ENCODE measurements around the gene MCRIP2. TPM values are rescaled to one million over a fixed set of nuclear protein-coding genes. Genes with fewer than 3 reads are reported as not detected.

Gene MCRIP2
- total RNA-seq, 3 donors from 2014 or later, result 76.3 to 116 (median 100) TPM

GRCh38 chr16:609316-609715 lies 32.3 kb upstream of the MCRIP2 start:
- TF ChIP-seq CTCF (IDR thresholded peaks at IDR 0.05), result no peak

DNA sequence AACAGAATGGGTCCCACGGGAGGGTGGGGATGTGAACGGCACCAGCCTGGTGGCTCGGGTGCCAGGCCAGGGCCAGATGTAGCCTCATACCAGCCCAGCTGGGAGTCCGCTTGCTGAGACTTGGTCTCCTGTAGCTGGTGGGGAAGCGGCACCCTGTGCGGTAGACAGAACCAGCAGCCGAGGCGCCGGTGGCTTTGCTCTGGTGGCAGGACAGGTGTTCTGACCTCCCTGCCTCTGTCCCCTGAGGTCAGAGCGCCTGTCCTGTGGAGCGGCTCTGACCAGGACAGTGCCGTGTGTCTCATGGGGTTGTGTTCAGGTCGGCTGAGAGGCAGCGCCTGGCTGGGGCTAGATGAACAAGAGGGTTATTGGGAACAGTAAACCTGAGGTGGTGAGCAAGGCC lies 31.6 kb upstream of the MCRIP2 start:
- H3K4me3 ChIP-seq, result no peak overlapping the region
- TF ChIP-seq CTCF (IDR thresholded peaks at IDR 0.05), result no peak
- no peaks in the 10 kb centered on the region for H3K9me3 ChIP-seq
- no peaks in the 10 kb centered on the region for H3K36me3 ChIP-seq (ENCODE audit: low read depth)
- DNase-seq, result no peak
- H3K4me1 ChIP-seq (ENCODE audit: low read depth), result peaks cover 11% of the 10 kb centered on the region
- ATAC-seq, result peak; percentile 41
- intact Hi-C loops (cut with DNase I, micrococcal nuclease), result no loop called here

More at GRCh38 chr16:609316-609715, 32.3 kb upstream of the MCRIP2 start:
- DNase-seq (no peak), ATAC-seq (no peak)
- no peak overlapping the region for H3K4me3 ChIP-seq
- peaks cover 11% of the 10 kb centered on the region for H3K4me1 ChIP-seq (ENCODE audit: low read depth)
- intact Hi-C loops (cut with DNase I, micrococcal nuclease), result no loop called here
- no peaks in the 10 kb centered on the region for H3K9me3 ChIP-seq
- H3K36me3 ChIP-seq (ENCODE audit: low read depth), result no peaks in the 10 kb centered on the region

DNA sequence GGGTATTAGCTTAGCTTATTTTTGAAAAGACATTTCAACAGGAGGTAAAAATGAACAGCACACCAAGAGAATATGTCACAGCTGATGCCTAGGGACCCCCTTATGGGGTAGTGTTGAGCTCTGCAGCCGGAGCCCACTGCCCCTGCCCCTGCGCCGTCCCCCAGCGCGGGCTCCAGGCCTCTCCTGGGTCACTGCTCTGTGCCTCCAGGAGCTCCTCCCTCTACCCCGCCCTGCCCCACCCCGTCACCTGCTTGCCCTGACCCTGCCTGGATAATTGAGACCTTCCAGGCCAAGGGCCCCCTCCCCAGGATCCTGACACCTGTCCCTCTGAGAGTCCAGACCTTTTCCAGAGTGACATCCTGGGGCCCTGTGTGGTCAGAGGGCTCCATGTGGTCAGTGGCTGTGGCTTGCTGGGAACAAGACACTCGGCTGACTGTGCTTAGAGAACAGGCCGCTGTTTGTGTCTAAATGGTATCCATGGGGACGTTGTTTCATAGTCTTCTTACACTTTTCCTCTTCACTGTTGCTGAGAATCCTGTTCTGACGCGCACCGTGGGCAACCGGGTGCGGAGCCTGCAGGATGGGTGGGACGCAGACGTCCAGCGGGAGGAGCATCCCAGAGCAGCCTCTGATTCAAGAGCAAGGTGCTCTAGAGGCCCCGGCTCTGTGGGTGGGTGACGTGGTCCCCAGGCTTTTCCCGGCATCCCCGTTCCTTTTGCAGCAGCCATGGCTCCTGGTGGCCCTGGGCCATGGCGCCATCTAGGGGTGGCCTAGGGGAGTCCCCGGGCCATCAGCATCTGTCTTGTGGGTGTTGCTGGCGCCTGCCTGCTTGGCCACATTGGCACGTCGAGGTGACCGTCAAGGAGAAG lies 30.9 kb upstream of the MCRIP2 start:
- TF ChIP-seq CTCF (IDR thresholded peaks at IDR 0.05), result peak; percentile 80
- H3K9me3 ChIP-seq, result no peaks in the 10 kb centered on the region
- no peaks in the 10 kb centered on the region for H3K36me3 ChIP-seq (ENCODE audit: low read depth)
- H3K4me3 ChIP-seq, result no peak overlapping the region
- intact Hi-C loops (cut with DNase I, micrococcal nuclease), result no loop called here
- peaks cover 11% of the 10 kb centered on the region for H3K4me1 ChIP-seq (ENCODE audit: low read depth)
- DNase-seq (peak; percentile 66 to 81 (median 78)), ATAC-seq (peak; percentile 90)

DNA sequence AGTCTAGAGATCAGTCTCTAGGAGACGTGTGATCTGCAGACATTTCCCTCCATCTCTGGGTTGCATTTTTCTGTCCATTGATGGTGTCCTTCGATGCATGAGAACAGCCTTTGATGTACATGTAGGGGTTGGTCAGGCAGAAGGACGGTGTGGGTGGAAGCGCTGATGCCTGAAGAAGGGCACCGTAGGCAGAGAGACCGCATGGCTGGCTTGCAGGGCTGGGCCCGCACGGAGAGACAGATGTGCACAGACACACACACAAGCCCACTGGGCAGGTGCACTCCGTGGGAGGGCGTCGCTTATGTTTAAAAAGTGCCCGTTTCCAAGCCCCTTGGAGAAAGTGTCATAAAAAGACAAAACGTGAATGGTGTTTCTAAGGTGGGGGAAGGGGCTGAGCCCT lies 26.5 kb upstream of the MCRIP2 start:
- no peak for TF ChIP-seq CTCF (IDR thresholded peaks at IDR 0.05)
- Histone ChIP-seq H3K36me3 (ENCODE audit: low read depth) (no peaks in the 10 kb centered on the region), H3K4me3 (no peak overlapping the region), H3K4me1 (ENCODE audit: low read depth) (peaks cover 14% of the 10 kb centered on the region), H3K9me3 (no peaks in the 10 kb centered on the region)
- intact Hi-C loops (cut with DNase I, micrococcal nuclease), result no loop called here
- ATAC-seq (no peak), DNase-seq (no peak)

DNA sequence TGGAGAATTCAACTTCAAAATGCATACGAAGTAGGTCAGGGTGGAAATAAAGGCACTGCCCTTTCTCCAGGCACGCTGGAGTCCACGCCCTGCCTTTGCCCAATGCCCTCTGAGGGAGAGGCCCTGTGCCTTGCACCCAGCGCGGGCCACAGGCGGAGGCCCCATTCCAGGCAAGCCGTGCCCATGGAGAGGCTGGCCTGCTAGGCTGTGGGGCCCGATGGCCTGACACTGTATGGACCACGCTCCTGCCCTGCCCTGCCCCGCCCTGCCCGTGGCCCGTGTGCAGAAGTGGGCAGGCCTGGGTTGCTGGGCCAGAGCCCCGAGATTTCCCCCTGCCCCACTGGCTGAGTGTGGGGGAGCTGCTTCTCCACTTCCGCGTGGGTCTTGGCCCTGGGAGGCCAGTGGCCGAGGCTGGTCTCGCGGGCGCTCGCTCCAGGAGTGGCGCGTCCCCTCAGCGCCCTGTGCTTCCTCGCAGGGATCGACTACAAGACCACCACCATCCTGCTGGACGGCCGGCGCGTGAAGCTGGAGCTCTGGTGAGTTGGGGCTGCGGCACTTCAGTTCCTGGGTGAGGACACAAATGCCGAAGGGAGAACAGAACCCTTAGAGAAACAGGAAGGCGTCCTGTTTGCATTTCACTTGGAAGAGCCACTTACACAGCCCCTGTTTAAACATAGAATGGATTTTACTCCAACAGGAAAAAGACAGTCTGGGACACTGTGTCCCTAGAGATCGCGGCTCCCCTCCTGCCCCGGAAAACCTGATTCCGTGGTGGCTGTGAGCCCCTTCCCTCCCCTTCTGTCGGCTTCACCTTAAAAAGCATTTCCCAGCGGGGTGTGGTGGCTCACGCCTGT lies 24.7 kb upstream of the MCRIP2 start:
- DNase-seq (peak; percentile 58 to 79 (median 73)), ATAC-seq (peak; percentile 95)
- intact Hi-C loops (cut with DNase I, micrococcal nuclease), result no loop called here
- Histone ChIP-seq H3K4me3 (no peak overlapping the region), H3K4me1 (ENCODE audit: low read depth) (peaks cover 10% of the 10 kb centered on the region), H3K9me3 (no peaks in the 10 kb centered on the region), H3K36me3 (ENCODE audit: low read depth) (no peaks in the 10 kb centered on the region)
- TF ChIP-seq CTCF (IDR thresholded peaks at IDR 0.05), result no peak
